ENCODE data around the gene OR4C13. TPM values are rescaled to one million over a fixed set of nuclear protein-coding genes. Genes with fewer than 3 reads are reported as not detected.
"Not testable (repeated sequence)": the region's sequence is repeated elsewhere in the genome, so short reads cannot be mapped to it uniquely, and the experiment has no call there.

Gene OR4C13
- total RNA-seq (not detected), polyA plus RNA-seq (not detected)
- long read RNA-seq, donor 1, result 0 reads
- long read RNA-seq, donor 2, result 0 reads
- long read RNA-seq, donor 3, result 0 reads
- long read RNA-seq, donor 4, result 0 reads
- long read RNA-seq, donor 5, result 0 reads
- long read RNA-seq, donor 6, result 0 reads
- long read RNA-seq, donor 7, result 0 reads
- long read RNA-seq, donor 8, result 0 reads
- long read RNA-seq, donor 9, result 0 reads
- long read RNA-seq, donor 10, result 0 reads

DNA sequence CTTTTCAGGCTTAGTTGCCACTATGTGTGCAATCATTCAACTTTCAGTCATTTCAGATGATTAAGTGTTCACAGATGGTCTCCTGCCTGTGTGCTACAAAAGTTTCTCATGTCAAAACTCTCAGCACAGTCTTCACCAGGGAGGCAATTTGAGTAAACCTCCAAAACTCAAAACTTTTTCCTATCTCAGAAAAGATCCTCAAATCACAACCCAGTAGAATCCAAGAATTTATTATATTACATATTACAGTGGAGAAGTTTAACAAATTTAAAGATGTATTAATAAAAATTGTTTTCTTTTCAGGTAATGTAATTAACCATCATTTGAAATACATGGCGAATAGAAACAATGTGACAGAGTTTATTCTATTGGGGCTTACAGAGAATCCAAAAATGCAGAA is at the start of gene OR4C13:
OR4C13 (plus strand) TSS at position 301 of the 400 bp plus-strand sequence; CDS start at position 333, 32 bp downstream.
- H3K27ac ChIP-seq, result no peak within 1 kb of the TSS
- peaks cover 0 to 14% (median 3%) of the 10 kb centered on the region in 4 donors for H3K9me3 ChIP-seq
- 41 to 83% (median 76%) methylated on average over 1 of the region's 1 CpG for WGBS, 5 donors
- no peaks in the 10 kb centered on the region for H3K36me3 ChIP-seq
- H3K4me3 ChIP-seq, result no peak within 1 kb of the TSS
- no peak for TF ChIP-seq POLR2AphosphoS5 (IDR thresholded peaks at IDR 0.05)
- TF ChIP-seq POLR2A (IDR thresholded peaks at IDR 0.05), result no peak
- no peak for TF ChIP-seq EP300 (IDR thresholded peaks at IDR 0.05)
- TF ChIP-seq, protein P1, sequence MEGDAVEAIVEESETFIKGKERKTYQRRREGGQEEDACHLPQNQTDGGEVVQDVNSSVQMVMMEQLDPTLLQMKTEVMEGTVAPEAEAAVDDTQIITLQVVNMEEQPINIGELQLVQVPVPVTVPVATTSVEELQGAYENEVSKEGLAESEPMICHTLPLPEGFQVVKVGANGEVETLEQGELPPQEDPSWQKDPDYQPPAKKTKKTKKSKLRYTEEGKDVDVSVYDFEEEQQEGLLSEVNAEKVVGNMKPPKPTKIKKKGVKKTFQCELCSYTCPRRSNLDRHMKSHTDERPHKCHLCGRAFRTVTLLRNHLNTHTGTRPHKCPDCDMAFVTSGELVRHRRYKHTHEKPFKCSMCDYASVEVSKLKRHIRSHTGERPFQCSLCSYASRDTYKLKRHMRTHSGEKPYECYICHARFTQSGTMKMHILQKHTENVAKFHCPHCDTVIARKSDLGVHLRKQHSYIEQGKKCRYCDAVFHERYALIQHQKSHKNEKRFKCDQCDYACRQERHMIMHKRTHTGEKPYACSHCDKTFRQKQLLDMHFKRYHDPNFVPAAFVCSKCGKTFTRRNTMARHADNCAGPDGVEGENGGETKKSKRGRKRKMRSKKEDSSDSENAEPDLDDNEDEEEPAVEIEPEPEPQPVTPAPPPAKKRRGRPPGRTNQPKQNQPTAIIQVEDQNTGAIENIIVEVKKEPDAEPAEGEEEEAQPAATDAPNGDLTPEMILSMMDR (IDR thresholded peaks at IDR 0.05), result no peak
- intact Hi-C loops (cut with DNase I; ENCODE audit: low total_unique reads), result no loop called here
- DNase-seq, result no peak
- no peaks in the 10 kb centered on the region for H3K27me3 ChIP-seq
- no peaks in the 10 kb centered on the region for H3K4me1 ChIP-seq

DNA sequence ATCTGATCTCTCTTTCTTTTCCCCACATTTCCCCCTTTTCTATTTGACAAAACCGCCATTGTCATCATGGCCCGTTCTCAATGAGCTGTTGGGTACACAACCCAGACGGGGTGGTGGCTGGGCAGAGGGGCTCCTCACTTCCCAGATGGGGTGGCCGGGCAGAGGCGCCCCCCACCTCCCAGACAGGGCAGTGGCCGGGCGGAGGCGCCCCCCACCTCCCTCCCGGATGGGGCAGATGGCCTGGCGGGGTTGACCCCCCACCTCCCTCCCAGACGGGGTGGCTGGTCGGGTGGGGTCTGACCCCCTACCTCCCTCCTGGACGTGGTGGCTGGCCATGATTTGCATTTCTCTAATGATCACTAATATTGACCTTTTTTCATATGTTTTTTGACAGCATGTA is 40.7 kb upstream of the OR4C13 start:
- DNase-seq; H3K4me1 ChIP-seq; H3K27ac ChIP-seq; H3K4me3 ChIP-seq; H3K27me3 ChIP-seq; intact Hi-C loops (cut with DNase I; ENCODE audit: low total_unique reads); H3K36me3 ChIP-seq: not testable (repeated sequence)
- 75 to 86% (median 79%) methylated on average over 12 to 13 of the region's 13 CpGs for WGBS, 5 donors
- H3K9me3 ChIP-seq, result peaks cover 0 to 15% (median 7%) of the 10 kb centered on the region in 4 donors

DNA sequence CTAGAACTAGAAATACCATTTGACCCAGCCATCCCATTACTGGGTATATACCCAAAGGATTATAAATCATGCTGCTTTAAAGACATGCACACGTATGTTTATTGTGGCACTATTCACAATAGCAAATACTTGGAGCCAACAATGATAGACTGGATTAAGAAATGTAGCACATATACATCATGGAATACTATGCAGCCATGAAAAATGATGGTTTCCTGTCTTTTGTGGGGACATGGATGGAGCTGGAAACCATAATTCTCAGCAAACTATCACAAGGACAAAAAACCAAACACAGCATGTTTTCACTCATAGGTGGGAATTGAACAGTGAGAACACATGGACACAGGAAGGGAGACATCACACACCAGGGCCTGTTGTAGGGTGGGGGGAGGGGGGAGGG is 3.5 kb upstream of the OR4C13 start:
- H3K27ac ChIP-seq; DNase-seq; H3K4me1 ChIP-seq; H3K36me3 ChIP-seq; intact Hi-C loops (cut with DNase I; ENCODE audit: low total_unique reads); H3K4me3 ChIP-seq; H3K27me3 ChIP-seq: not testable (repeated sequence)
- peaks cover 0 to 17% (median 4%) of the 10 kb centered on the region in 4 donors for H3K9me3 ChIP-seq
- WGBS, 5 donors, result 60 to 82% (median 68%) methylated on average over 1 of the region's 1 CpG

GRCh38 chr11:49973439-49973838 is 21.2 kb downstream of the OR4C13 start:
- DNase-seq; H3K27ac ChIP-seq; intact Hi-C loops (cut with DNase I; ENCODE audit: low total_unique reads); H3K9me3 ChIP-seq; H3K4me3 ChIP-seq; H3K4me1 ChIP-seq; H3K27me3 ChIP-seq; H3K36me3 ChIP-seq: not testable (repeated sequence)
- 80 to 95% (median 87%) methylated on average over 4 of the region's 4 CpGs for WGBS, 5 donors

GRCh38 chr11:49982435-49982834 is 30.2 kb downstream of the OR4C13 start, which contains the start of gene OR4C12:
Gene OR4C12 (minus strand): TSS chr11:49982535. CDS start chr11:49982501, 34 bp downstream.
- H3K4me1 ChIP-seq; intact Hi-C loops (cut with DNase I; ENCODE audit: low total_unique reads); H3K4me3 ChIP-seq; DNase-seq; H3K27me3 ChIP-seq; H3K36me3 ChIP-seq; H3K27ac ChIP-seq; H3K9me3 ChIP-seq: not testable (repeated sequence)
- WGBS, 5 donors, result 26 to 50% (median 35%) methylated on average over 1 of the region's 1 CpG

DNA sequence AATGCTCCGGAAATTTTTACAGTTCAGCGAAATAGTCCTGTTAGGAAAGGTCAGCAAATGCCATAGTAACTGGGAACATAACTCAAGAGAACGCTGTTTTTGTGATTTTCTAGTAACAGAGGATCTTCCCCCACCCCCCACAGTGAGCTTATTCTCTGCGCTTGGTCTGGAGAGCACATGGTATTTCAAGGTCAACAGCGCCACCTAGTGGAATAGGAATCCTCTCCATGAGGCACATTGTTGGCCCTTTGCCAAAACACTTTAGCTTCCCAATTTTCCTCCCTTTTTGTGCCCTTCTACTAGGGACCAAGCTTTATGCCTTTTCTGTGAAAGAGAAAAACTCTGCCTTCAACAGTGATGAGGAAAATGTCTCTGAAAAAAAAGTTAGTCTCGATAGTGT is 43.4 kb downstream of the OR4C13 start:
- Histone ChIP-seq H3K36me3 (no peaks in the 10 kb centered on the region), H3K27me3 (no peaks in the 10 kb centered on the region), H3K4me3 (no peak overlapping the region), H3K9me3 (peaks cover 2 to 52% (median 27%) of the 10 kb centered on the region in 4 donors), H3K27ac (no peak overlapping the region), H3K4me1 (no peaks in the 10 kb centered on the region)
- 38 to 46% (median 45%) methylated on average over 6 of the region's 6 CpGs for WGBS, 5 donors
- DNase-seq, result peak in 1 of 2 donors; percentile 1
- TF ChIP-seq EP300 (IDR thresholded peaks at IDR 0.05), result no peak
- TF ChIP-seq POLR2AphosphoS5 (IDR thresholded peaks at IDR 0.05), result no peak
- TF ChIP-seq, protein P1 (IDR thresholded peaks at IDR 0.05), result peak in 1 of 7 experiments; percentile 21
- intact Hi-C loops (cut with DNase I; ENCODE audit: low total_unique reads), result no loop called here

Other genes starting within 250 kb of the OR4C13 start
- gene OR4C12, start 30.1 kb downstream of the OR4C13 start, total RNA-seq, result not detected
- not detected for gene OR4C12, start 30.1 kb downstream of the OR4C13 start, polyA plus RNA-seq
- gene OR4C45, start 80.5 kb downstream of the OR4C13 start, total RNA-seq, result not detected
- gene OR4C45, start 80.5 kb downstream of the OR4C13 start, polyA plus RNA-seq, result not detected

Measured in stomach (tissue), 19 donors.